HCT116 (cell line): ENCODE measurements around the gene PLEKHA5.

Experiments used
- CEBPB ChIP-seq: IDR thresholded peaks from 2 replicates; pipeline ENCODE4 v1.6.1; 2012; ENCODE audit warnings: low read depth
- EGR1 ChIP-seq: IDR thresholded peaks from 2 replicates; pipeline ENCODE4 v1.6.1; 2012; ENCODE audit warnings: low read depth
- EZH2 ChIP-seq: fragments of 200-600 bp; sonication (generic); IDR thresholded peaks from 2 replicates; pipeline ENCODE4 v1.6.1; 2017; ENCODE audit warnings: antibody characterized with exemption, mixed run types
- JUND ChIP-seq: IDR thresholded peaks from 2 replicates; pipeline ENCODE4 v1.6.1; 2012
- POLR2A ChIP-seq: IDR thresholded peaks from 2 replicates; pipeline ENCODE4 v1.7.0; 2011; ENCODE audit warnings: borderline replicate concordance; ENCODE audit not compliant: insufficient read depth, insufficient read length; ENCODE audit errors: extremely low read depth
- POLR2AphosphoS5 ChIP-seq: IDR thresholded peaks from 2 replicates; pipeline ENCODE4 v1.6.1; 2011; ENCODE audit warnings: mild to moderate bottlenecking, low read depth, low read length, moderate library complexity
- SRF ChIP-seq: IDR thresholded peaks from 2 replicates; pipeline ENCODE4 v1.6.1; 2012; ENCODE audit warnings: low read depth
- YY1 ChIP-seq: IDR thresholded peaks from 2 replicates; pipeline ENCODE4 v1.6.1; 2011; ENCODE audit warnings: low read length, low read depth, moderate library complexity, mild to moderate bottlenecking; ENCODE audit not compliant: insufficient replicate concordance; ENCODE audit errors: extremely low read depth
- TF ChIP-seq, protein P1 (sequence below), 3 experiments: fragments of 200-600 bp in 1 of 3; sonication (generic) in 1 of 3; IDR thresholded peaks in 2 of 3; conservative IDR thresholded peaks in 1 of 3; 2 replicates each; pipeline ENCODE4 v1.5.1; 2012 to 2017; ENCODE audit warnings: low read depth in 2 of 3, low read length in 2 of 3, antibody characterized with exemption in 1 of 3, borderline replicate concordance in 1 of 3, control low read depth in 1 of 3, mild to moderate bottlenecking in 1 of 3, mixed read lengths in 1 of 3, mixed run types in 1 of 3, moderate library complexity in 1 of 3; ENCODE audit not compliant: insufficient read depth in 1 of 3
- TF ChIP-seq, protein P2 (sequence below): IDR thresholded peaks from 2 replicates; pipeline ENCODE4 v1.6.1; 2012

DNA sequence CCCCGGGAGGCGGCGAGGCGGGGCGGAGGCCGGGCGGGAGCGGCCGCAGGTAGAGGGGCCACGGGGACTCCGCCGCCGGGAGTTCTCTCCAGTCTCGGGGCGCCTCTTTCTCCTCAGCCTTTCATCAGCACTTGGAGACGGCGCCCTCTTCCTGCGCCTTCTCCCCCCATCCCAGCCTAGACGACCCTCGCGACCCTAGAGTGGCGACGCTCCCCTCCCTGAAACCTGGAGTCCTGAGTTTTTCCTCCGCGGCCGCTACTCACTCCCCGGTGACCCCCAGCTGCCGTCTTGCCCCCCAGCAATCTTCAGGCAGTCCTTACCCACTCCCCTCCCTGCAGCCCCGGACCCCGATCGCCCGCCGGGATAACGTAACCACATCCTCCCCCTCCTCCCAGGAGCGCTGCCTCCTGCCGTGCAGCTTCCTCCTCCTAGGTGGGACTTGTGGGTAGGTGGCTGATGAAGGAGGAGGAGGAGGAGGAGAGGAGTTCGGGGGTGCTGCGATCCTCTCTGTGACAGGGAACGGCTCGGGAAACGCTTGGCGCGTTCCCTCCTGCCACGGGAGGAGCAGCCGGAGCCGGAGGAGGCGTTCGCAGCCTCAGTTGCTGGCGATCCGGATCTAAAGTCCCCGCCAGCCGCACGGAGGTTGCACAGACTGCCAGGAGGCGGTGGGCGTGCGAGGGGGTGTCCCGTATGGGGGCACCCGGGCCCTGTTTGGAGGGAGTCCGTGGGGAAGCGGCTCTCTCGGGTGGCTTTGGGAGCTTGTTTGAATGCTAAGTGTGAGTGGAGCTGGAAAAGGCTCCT is 891 bp downstream of the PLEKHA5 start:
- TF ChIP-seq, protein P1, sequence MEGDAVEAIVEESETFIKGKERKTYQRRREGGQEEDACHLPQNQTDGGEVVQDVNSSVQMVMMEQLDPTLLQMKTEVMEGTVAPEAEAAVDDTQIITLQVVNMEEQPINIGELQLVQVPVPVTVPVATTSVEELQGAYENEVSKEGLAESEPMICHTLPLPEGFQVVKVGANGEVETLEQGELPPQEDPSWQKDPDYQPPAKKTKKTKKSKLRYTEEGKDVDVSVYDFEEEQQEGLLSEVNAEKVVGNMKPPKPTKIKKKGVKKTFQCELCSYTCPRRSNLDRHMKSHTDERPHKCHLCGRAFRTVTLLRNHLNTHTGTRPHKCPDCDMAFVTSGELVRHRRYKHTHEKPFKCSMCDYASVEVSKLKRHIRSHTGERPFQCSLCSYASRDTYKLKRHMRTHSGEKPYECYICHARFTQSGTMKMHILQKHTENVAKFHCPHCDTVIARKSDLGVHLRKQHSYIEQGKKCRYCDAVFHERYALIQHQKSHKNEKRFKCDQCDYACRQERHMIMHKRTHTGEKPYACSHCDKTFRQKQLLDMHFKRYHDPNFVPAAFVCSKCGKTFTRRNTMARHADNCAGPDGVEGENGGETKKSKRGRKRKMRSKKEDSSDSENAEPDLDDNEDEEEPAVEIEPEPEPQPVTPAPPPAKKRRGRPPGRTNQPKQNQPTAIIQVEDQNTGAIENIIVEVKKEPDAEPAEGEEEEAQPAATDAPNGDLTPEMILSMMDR (IDR thresholded peaks at IDR 0.05 in 2 of 3, conservative IDR thresholded peaks at IDR 0.05 in 1 of 3; ENCODE audit: borderline replicate concordance in 1 of 3, insufficient read depth in 1 of 3, low read depth in 2 of 3, low read length in 2 of 3) = no peak
- TF ChIP-seq EZH2 (no peak), SRF (no peak), POLR2A (no peak), EGR1 (no peak), POLR2AphosphoS5 (0 out of 2 replicates have a peak, but pooled peaks have one; percentile 1), JUND (no peak), YY1 (no peak), CEBPB (no peak)
- TF ChIP-seq, protein P2, sequence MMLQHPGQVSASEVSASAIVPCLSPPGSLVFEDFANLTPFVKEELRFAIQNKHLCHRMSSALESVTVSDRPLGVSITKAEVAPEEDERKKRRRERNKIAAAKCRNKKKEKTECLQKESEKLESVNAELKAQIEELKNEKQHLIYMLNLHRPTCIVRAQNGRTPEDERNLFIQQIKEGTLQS = no peak
